HG03060 (cell line): ENCODE measurements around the gene GRIK4.
"Not testable (repeated sequence)": the region's sequence is repeated elsewhere in the genome, so short reads cannot be mapped to it uniquely, and the experiment has no call there.

Experiments used
- ATAC-seq: cut with Tn5 transposase; IDR thresholded peaks from one replicate; pipeline ENCODE4 v1.9.1; 2021; ENCODE audit warnings: low read depth, moderate number of reproducible peaks; ENCODE audit not compliant: unreplicated experiment

The GRIK4 gene

DNA sequence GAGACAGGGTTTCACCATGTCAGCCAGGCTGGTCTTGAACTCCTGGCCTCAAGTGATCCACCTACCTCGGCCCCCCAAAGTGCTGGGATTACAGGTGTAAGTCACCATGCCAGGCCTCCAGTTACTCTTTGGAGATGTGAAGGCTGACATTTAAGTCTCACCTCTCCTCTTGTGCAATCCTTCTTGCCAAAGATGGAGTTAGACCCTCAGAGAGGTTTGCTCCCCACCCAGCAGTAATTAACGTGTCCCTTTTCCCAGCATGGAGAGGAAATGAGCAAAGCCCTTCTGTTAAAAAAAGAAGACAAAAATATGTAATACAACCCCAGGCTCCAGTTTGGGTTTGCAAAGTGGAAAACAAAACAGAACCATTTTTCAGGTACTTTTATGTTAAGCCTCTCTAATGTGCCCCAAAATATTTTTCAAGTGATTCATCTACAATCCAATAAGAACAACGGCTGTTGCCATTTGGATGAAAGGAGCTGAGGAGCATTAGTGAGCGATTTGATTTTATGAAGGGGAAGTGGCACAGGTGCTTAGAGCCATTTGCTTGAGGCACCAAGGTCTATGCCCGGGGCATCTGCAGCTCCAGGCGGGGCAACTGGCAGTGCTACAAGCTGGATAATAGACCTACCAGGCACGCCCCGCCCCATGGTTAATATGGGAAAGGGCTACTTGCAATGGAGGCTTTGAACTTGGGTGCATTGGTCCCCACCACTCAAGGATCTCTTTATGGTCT is 57.2 kb downstream of the GRIK4 start:
- no peak for ATAC-seq

DNA sequence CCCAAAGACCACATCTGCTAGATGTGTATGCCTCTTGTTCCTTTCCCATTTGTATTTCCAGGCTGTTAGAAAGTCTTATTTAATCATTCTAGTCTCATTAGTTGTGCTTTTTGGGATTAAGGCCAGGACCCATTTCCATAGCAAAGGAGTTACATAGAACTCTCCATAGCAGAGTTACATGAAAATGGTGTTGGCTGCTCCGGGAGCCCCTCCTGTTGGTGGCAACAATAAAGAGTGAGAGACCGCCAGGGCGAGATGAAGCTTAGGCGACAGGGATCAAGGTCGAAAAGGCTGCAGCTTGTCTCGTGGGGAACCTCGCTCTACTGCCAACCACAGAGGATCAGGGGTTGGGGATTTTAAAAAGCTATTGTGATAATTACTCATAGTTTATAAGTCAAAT is 58.3 kb downstream of the GRIK4 start:
- ATAC-seq = no peak

DNA sequence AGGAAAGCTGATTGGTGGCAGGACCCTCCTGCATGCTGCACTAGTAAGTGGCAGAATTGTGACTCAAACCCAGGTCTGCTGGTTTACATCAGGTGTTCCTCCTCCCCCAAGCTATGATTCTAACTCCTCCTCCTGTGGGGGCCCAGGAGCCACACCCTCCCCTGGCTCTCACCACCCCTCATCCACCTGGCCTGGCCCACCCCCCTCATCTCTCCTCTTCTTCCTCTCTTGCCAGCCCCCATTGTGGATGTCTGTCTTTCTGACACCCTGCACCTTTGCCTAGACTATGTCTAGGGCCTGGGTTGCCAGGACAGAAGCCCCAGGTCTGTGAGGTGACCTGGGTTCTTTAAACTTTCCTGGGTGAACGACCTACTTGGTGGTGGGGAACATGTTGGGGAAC is 59.9 kb downstream of the GRIK4 start:
- ATAC-seq = no peak

- ATAC-seq = no peak
These were observed 62.3 kb downstream of the GRIK4 start for GRCh38 chr11:120573756-120574354.

- ATAC-seq = no peak
These were observed 63.3 kb downstream of the GRIK4 start for GRCh38 chr11:120574876-120575275.

DNA sequence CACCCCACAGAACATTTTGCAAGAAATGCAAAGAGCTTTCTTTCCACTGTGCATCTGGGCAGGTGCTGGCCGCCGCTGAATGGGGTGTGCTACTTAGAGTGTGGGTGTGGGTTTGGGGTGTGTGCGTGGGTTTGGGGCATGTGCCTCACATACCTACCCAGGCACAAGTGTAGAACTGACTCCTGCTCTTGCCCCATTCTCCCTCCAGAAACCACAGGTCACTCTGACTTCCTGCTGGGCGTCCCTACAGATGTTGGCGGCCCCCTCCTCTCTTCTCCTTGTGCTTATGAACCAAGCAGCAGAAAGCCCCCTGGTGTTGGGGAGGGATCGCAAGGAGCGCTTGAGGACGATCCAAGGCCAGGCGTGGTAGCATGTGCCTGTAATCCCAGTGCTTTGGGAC is 63.9 kb downstream of the GRIK4 start:
- no peak for ATAC-seq

GRCh38 chr11:120576606-120577005 is 65.1 kb downstream of the GRIK4 start:
- ATAC-seq = no peak

GRCh38 chr11:120577041-120577440 is 65.5 kb downstream of the GRIK4 start:
- no peak for ATAC-seq

- no peak for ATAC-seq
These were observed 66.2 kb downstream of the GRIK4 start for GRCh38 chr11:120577624-120578363.

DNA sequence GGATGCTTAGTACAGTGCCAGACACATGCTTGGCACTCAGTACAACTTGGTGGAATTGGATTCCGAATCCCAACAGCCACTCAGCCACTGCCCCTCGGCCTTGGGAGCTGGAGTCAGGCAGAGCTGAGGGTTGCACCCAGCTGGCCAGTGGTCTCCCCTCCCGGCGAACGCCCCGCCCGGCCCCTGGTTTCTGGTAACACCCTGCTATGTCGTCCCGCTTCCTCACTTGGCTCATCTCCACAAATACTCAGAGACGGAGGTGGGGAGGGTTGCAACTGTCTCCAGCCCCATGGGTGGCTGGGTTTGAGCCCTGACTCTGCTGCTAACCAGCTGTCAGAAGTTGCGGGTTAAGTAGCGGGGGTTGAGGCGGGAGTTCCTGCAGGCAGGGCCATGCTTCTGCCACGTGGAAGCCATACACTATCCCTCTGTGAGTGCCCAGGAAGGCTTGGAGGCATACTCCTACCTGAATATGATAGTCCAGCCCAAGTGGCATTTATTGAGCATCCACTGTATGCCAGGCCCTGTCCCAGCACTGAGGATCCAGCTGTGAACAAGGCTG is 67.1 kb downstream of the GRIK4 start:
- no peak for ATAC-seq

DNA sequence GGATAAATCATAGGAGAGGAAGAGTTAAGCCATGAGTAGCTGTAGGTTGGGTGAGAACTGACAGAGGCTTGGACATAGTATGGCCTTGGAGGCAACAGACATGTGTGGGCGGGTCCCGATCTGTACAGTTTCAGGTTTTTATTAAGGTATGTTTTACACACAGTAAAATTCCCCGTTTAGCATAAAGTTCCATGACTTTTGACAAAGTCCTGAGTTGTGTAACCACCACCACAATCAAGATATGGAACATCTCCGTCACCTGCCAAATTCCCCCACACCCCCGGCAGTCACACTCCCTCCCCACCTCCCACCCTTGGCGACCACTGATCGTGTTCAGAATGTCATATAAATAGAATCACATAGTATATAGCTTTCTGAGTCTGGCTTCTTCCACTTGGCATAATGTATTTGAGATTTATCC is 68.1 kb downstream of the GRIK4 start:
- no peak for ATAC-seq

- ATAC-seq = no peak
These were observed 69.8 kb downstream of the GRIK4 start for GRCh38 chr11:120581313-120581712.

DNA sequence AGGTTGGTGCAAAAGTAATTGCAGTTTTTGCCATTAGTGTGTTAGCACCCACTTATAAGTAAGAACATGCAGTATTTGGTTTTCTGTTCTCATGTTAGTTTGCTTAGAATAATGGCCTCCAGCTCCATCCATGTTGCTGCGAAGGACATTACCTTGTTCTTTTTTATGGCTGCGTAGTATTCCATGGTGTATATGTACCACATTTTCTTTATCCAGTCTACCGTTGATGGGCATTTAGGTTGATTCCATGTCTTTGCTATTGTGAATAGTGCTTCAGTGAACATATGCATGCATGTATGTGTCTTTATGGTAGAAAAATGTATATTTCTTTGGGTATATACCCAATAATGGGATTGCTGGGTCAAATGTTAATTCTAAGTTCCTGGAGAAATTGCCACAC is 71.0 kb downstream of the GRIK4 start:
- ATAC-seq = not testable (repeated sequence)

- no peak for ATAC-seq
These were observed 74.5 kb downstream of the GRIK4 start for GRCh38 chr11:120586072-120586471.

DNA sequence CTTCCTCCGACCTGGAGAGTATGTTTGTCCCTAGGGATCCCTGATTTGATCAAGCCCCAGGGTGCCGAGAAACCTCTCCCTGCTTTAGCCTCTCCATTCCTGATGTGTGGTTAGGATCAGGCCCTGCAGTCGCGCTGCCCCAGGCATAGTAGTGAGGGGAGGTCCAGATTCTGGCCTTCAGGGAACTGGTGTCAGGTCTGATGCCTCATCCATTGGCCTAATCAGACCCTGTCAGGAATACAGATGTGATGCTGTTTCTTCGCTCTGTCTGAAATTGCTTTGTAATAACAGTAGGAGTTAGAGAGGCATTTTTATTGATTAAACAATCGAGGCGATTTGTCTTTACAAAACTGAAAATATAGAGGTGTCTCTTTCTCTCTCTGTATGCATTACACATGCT is 75.2 kb downstream of the GRIK4 start:
- ATAC-seq = no peak

- ATAC-seq = no peak
These were observed 75.8 kb downstream of the GRIK4 start for GRCh38 chr11:120587299-120587698.

DNA sequence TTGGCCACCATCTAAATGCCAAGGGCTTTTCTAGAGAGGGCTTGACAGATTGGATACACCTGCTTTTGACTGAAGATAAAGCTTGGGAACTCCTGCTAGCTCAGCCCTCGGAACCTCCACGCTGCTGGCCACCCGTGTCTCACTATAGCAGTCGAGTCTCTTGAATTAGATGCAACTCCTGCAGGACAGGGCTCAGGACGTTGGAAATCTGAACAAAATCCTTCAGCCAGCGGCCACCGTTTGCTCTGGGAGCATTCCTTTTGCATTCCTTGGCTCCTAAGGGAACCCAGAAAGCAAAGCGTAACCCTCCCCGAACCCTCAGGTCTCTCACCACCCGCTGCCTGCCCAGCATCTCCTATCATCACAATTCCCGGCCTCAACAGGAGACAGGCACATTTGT is 77.8 kb downstream of the GRIK4 start:
- no peak for ATAC-seq

DNA sequence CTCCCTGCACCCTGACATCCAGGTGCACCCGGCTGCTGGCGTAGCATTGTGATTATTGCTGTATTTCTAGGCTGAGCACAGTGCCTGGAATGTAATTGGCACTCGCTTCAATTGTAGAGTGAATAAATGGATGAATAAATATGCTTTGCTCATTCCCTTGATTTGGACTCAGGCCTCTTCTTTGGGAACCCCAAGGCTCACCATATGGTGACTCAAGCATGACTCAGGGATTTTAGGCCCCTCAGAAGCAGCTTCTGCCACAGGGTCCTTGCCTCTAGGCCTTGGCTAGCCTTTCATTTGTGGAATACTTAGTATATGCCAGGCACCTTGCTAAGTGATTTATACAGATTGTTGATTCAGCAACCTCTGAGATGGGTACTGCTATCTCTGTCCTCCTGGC is 78.9 kb downstream of the GRIK4 start:
- no peak for ATAC-seq

DNA sequence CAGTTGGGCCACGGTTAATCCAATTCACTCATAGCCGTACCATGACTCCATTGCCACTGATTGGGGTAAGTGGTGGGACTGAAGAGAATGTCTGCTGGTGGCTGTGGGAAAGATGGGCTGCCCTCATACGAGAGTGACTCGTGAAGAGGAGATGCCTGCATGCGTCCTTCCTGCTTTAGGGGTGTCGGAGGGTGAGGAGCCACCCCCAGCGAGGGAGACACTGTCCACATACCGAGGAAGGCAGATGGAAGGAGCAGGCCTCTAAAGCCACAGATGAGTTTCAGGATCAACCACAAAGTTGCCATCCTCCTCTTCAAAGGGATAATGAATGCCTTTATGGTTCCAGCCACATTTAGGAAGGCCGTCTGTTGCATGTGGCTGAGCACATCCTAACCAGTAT is 83.2 kb downstream of the GRIK4 start:
- ATAC-seq = no peak

GRCh38 chr11:120595557-120595956 is 84.0 kb downstream of the GRIK4 start:
- no peak for ATAC-seq
